Activated T-cell treated with anti-CD3 and anti-CD28 coated beads for 48 hours (primary cell): ENCODE data around the gene UCN2.
"Not testable (repeated sequence)": the region's sequence is repeated elsewhere in the genome, so short reads cannot be mapped to it uniquely, and the experiment has no call there.

ENCODE experiments used
- DNase-seq: peaks from one replicate; pipeline ENCODE4 v3.0.0-alpha.2; 2020; ENCODE audit warnings: low read depth

UCN2 gene

DNA sequence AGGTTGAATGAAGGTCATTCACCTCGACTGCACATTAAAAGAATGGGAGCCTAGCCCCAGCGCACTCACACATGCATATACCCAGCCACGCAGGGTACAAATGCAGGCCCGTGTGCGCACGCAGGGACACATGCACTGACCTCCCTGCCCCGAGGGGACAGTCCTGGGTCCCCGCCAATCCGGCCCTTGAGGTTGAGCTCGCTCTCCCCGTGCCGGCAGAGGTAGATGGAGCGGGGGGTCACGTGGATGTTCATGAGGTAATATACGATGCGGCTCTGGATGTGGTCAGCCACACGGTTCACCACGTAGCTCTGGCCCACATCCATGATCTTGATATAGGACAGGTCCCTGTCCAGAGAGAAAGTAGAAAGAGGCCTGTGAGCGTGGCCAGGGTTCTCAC is 27.5 kb downstream of the UCN2 start:
- DNase-seq, result no peak

DNA sequence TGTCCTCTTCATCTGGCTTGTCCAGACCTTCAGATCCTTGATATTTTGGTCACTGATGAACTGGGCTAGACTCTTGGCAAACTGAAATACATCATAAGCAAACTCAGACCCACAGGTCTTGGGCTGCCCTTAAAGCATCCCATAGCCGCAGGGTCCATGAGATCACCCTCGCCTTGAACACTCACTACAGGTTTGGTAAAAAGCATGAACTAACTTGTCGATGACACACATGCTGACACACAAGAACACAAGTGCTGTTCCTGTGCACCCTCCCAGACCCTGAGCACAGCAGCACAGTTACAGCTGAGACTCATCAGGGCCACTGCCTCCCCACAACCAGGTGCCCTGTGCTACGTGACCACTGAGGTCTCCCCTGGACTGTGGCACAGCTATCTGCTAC is 28.0 kb downstream of the UCN2 start:
- no peak for DNase-seq

DNA sequence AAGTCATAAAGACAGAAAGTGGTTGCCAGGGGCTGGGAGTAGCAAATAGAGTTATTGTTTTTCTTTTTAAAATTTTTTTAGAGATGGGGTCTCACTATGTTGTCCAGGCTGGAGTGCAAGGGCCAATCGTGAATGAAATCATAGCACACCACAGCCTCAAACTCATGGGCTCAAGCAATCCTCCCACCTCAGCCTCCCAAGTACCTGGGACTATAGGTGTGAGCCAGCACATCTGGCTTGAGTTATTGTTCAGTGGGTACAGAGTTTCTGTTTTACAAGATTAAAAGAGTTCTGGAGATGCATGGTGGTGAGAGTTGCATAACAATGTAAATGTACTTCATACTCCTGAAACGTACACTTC is 30.6 kb downstream of the UCN2 start:
- no peak for DNase-seq

DNA sequence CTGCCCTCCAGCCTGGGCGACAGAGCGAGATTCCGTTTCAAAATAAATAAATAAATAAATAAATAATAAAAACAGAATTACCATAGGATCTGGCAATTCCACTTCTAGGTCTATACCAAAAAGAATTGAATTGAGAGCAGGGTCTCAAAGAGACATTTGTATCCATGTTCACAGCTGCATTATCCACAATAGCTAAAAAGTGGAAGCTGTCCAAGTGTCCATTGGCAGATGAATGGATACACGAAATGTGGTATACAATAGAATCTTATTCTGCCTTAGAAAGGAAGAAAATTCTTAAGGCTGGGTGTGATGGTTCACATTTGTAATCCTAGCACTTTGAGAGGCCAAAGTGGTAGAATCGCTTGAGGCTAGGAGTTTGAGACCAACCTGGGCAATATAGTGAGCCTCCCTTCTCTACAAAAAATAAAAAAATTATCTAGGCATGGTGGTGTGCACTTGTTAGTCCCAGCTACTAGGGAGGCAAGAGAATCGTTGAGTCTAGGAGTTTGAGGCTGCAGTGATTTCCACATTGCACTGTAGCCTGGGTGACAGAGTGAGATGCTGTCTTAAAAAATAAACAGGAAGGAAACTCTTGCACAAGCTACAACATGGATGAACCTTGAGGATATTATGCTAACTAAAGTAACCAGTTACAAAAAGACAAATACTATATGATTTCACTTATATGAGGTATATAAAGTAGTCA is 31.2 kb downstream of the UCN2 start:
- DNase-seq, result no peak

DNA sequence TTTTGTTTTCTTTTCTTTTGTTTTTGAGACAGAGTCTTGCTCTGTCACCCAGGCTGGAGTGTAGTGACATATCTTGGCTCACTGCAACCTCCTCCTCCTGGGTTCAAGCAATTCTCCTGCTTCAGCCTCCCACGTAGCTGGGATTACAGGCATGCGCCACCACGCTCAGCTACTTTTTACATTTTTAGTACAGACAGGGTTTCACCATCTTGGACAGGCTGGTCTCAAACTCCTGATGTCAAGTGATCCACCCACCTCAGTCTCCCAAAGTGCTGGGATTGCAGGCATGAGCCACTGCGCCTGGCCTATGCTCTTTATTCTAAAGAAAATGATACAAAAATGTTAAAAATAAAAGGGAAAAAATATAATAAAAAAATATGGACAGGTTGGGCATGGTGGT is 32.9 kb downstream of the UCN2 start:
- DNase-seq, result not testable (repeated sequence)

DNA sequence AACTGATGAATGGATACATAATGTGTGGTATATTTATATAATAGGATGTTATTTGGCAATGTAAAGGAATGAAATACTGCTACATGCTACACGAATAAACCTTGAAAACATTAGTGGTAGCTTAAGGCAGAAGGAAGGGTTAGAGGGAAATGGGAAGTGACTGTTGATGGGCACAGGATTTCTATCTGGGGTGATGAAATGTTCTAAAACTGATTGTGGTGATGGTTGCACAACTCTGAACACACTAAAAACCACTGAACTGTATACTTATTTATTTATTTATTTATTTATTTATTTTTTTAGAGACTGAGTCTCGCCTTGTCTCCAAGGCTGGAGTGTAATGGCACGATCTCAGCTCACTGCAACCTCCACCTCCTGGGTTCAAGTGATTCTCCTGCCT is 34.8 kb downstream of the UCN2 start:
- no peak for DNase-seq

DNA sequence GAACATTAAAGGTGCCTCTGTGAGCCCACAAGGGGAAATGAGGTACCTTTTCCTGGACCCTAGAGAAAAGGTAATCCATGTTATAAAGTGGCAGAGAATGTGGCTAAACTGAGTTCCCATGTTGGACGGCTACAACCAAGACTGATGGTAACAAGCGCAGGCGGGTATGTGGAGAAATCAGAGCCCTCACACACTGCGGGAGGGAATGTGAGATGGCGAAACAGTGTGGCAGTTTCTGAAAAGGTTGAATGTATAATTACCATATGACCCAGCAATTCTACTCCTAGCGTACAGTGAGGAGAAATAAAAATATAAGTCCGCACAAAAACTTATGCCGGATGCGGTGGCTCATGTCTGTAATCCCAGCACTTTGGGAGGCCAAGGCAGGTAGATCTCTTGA is 35.5 kb downstream of the UCN2 start:
- no peak for DNase-seq

DNA sequence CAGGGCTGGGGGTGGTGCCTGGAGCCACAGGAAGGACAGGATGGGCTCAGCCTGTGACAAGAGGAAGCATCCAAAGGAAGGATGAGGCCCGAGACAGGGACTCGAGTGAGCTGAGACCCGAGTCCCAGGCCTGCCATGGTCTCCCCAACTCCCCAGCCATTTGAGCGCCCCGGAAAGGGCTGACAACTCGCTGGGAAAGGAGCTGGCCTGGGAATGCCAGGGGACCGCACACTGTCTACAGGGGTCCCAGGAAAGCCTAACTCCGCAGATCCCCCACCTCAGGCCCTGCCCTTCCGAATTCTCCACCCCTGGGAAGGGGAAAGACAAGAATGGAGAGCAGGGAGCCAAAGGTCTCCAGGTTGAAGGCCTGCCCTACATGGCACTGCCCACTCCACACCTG is 38.6 kb downstream of the UCN2 start:
- DNase-seq, result no peak

DNA sequence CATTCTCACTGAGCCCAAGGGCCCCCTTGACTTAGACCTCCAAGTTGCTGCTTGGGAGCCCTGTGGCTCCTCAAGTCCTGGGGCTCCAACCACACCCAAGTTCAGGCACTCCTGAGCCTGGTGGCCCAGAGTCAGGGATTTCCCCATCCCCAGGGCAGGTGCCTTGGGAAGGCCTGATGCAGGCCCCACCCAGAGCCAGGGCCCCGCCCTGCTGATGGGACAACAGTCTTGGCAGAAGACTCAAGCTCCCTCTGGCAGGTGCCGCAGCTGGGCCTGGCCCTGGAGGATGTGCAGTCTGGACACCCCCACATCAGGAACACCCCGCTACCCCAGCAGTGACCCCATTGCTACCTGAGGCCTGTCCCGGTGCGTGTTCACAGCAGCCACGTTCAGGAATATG is 41.9 kb downstream of the UCN2 start:
- no peak for DNase-seq

DNA sequence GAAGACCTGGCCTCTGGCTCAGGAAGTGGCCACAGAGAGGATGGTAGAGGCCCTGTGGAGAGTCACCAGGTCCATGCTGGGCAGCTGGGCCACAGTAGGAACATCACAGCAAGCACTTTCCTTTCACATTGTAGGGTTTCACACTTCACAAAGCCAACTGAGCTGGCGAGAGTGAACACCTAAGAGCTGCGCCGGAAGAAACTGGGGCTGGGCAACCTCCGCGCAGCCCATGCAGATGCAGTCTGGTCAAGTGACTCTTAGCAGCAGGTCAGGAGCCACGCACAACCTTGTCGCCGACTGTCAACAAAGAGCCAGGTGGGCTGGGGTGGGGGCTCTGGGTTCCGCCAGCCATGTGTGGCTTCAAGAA is 44.3 kb downstream of the UCN2 start:
- no peak for DNase-seq

DNA sequence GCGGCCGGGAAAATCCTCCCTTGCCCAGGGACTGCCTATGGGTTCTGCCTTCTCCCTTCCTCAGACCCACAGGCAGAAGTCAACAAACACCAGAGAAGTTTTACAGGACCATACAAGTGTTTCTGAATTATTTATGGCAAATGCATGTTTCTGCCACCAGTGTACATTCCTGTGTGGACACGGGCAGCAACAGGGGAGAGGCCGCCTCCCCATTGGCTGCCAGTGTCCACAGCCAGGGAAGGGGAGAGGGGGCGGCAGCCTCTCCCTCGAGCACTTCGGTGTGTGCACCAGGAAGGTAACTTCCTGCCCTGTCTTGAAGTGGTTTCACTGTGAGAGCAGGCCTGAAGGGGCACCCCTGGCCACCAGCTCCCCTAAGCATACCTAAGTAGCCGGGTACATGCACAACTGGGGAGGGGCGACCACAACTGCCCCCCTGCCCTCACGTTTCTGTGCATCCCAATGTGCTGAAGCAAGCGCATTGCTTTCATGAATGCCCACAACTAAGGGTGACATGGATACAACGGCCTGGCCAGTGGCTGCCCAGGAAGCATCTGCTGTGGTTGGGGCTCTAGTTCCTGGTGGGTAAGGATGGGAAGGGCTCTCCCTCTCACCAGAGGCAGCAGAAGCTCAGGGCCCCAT is 44.8 kb downstream of the UCN2 start:
- no peak for DNase-seq

DNA sequence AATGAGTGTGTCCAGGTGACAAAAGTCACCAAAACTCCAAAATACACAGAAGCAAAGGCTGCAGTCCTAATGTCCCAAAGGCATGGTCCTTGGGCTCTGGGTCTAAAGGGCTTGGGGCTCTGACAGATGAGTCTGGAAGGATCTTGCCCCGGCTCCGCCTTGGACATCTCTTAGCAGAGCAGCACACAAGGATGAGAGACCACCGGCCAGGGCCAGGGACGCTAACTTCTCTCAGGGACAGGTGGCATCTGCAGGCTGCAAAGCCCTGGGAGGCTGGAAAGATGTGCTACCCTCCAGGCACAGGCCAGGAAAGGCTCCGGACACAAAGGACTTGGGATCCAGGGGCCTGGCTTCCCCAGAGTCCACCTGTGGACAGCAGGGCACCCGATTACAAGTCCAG is 45.5 kb downstream of the UCN2 start:
- DNase-seq, result no peak

DNA sequence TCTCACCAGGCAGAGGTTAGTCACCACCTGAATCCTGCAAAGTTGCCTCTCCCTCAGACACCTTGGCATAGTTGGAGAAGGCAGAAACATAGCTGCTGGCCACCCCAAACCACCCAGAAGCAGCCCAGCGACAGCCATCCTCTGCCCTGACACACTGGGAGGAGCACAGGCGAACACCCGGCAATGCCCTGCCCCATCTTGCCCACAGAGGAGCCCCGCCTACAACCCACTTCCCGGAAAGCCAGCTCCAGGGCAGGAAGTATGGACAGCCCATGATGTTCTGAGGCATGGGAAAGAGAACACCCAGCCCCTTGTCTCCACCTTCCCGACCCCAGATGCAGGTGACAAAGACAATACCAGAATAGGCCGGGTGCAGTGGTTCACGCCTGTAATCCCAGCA is 47.0 kb downstream of the UCN2 start:
- DNase-seq, result no peak

DNA sequence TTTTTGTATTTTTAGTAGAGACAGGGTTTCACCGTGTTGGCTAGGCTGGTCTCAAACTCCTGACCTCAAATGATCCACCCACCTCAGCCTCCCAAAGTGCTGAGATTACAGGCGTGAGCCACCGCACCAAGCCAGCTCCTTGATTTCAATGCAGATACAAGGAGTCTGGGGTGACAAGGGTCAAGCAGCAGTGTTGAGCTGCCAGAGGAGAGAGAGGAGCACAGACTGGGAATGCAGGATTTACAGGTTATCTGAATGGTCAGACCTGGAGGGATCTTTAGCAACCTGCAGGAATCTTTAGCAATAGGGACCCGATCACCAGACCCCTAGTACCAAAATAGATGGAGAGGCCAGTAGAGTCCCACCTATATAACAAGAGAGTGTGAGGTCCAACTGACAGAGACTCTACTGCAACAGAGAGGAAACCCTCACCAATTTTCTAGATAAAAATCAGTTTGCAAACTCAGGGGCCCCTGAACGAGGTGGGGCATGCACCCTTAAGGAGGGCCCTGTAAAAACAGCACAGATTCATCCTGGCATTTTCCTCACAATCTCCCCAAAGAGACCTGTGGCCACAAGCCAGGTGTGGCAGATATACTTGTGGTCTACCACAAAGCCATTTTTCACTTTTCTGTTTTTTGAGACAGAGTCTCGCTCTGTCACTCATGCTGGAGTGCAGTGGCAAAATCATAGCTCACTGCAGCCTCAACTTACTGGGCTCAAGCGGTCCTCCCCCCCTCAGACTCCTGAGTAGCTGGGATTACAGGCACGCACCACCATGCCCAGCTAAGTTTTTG is 49.0 kb downstream of the UCN2 start:
- DNase-seq, result peak; percentile 27
